Activated CD4-positive, alpha-beta T cell treated with anti-CD3 and anti-CD28 coated beads, Interleukin-2, amount 10 ng/mL, durations not matched to agents 24 days and 14 days (primary cell): Measurements from ENCODE around the gene VAV1. TPM values are rescaled to one million over a fixed set of nuclear protein-coding genes. Genes with fewer than 3 reads are reported as not detected.
A peak's percentile ranks its signal among the peaks of the same experiment; 100 is the strongest.
"Not testable (repeated sequence)": the region's sequence is repeated elsewhere in the genome, so short reads cannot be mapped to it uniquely, and the experiment has no call there.

Experiments
- DNase-seq: peaks from one replicate; pipeline ENCODE4 v3.0.0; 2022
- H3K27ac Mint-ChIP-seq: one replicate; pipeline ENCODE4 v1.8.0; 2022; ENCODE audit warnings: mild to moderate bottlenecking, mixed read lengths
- H3K27me3 Mint-ChIP-seq: one replicate; pipeline ENCODE4 v1.8.0; 2022; ENCODE audit warnings: mixed read lengths
- H3K36me3 Mint-ChIP-seq: one replicate; pipeline ENCODE4 v1.8.0; 2022; ENCODE audit warnings: low read depth, mild to moderate bottlenecking, mixed read lengths
- H3K4me1 Mint-ChIP-seq: one replicate; pipeline ENCODE4 v1.8.0; 2021; ENCODE audit warnings: mixed read lengths
- H3K4me3 Mint-ChIP-seq: one replicate; pipeline ENCODE4 v1.8.0; 2022; ENCODE audit warnings: mild to moderate bottlenecking, moderate library complexity, mixed read lengths
- H3K9me3 Mint-ChIP-seq: one replicate; pipeline ENCODE4 v1.8.0; 2021; ENCODE audit warnings: mixed read lengths
- intact Hi-C: fragments of 100-400 bp; cut with micrococcal nuclease; formaldehyde crosslinking; loops from one replicate; pipeline ENCODE4 v1.15.1; 2023
- total RNA-seq: library from RNA; stranded (reverse); gene quantifications from 2 replicates; pipeline ENCODE4 v1.2.3, GENCODE V29; 2022

The VAV1 gene
- total RNA-seq, 1 donor from 2014 or later: 78.9 TPM

DNA sequence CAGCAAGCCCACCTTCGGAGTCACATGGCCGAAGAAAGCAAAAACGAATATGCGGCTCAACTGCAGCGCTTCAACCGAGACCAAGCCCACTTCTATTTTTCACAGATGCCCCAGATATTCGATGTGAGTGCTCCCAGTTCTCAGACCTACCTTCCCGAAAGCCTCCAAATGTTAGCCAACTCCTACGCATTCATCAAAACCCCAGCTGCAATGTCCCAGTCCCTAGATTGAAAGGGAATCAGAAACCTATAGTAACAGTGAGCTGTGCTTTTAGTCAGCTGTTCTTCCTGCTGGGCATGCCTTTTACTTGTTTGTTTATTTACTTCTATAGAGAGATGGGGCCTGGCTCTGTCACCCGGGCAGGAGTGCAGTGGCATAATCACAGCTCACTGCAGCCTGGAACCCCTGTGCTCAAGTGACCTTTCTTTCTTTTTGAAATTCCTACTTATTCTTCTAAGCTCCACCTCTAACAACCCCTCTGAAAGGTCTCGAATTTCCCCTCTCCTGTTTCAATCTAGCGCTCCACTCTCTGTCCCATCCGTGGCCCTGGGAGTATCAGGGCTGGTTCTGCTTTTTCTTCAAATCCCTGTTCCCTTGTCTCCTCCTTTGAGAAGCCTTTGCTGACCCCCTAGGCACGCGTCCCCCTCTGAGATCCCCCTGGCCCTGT is 28.7 kb upstream of the VAV1 start:
- Mint-ChIP-seq H3K27ac (peak overlapping the region; percentile 49), H3K4me3 (no peak overlapping the region), H3K27me3 (no peaks in the 10 kb centered on the region), H3K4me1 (peaks cover 16% of the 10 kb centered on the region), H3K9me3 (no peaks in the 10 kb centered on the region), H3K36me3 (peaks cover 45% of the 10 kb centered on the region)
- intact Hi-C loops: no loop called here
- no peak for DNase-seq

DNA sequence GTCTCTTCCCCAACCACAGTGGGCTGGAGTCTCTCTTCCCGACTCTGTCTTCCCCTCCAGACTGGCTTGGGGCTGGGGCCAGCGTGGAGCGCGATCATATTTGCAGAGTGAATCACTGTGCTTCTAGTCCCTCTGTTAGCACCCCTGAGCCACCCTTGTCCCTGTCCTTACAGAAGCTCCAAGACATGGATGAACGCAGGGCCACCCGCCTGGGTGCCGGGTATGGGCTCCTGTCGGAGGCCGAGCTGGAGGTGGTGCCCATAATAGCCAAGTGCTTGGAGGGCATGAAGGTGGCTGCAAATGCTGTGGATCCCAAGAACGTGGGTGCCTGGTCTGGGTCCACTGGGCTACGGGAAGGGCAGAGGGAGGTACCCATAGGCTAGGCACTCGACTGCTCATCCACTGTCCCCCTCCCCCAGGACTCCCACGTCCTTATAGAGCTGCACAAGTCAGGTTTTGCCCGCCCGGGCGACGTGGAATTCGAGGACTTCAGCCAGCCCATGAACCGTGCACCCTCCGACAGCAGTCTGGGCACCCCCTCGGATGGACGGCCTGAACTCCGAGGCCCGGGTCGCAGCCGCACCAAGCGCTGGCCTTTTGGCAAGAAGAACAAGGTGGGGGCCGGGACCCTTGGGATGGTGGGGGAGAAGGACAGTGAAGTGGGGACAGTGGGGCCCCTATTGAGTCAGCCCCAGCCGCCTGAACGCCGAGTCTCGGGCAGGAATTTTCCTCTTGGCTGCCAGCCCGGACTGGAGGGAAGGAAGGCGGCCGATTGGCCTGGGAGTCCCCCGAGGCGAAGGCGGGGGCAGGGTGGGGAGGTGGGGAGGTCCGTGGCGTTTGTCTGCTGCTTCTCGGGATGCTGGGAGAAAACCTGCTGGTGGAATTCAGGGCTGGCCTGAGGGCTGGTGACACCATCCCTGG is 27.9 kb upstream of the VAV1 start:
- Mint-ChIP-seq H3K4me3 (no peak overlapping the region), H3K27me3 (no peaks in the 10 kb centered on the region), H3K36me3 (peaks cover 48% of the 10 kb centered on the region), H3K4me1 (peaks cover 11% of the 10 kb centered on the region), H3K27ac (no peak overlapping the region), H3K9me3 (no peaks in the 10 kb centered on the region)
- intact Hi-C loops: no loop called here
- DNase-seq: no peak

DNA sequence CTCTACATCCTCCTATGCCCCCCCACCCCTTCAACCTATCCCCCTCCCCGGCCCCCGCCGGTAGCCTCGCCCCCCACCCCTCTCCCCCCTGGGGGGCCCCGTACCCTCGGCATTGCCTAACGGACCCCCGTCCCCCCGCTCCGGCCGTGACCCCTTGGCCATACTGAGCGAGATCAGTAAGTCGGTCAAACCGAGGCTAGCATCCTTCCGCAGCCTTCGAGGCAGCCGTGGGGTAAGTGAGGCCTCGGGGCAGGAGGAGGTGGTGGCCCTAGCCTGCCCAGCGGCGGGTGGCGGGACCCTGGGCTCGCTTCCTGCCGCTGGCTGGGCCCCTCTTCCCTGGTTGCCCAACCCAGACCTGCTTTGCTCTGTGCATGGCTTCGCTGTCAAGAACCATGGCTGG is 26.5 kb upstream of the VAV1 start:
- intact Hi-C loops: no loop called here
- no peak for DNase-seq
- no peak overlapping the region for H3K27ac Mint-ChIP-seq
- H3K4me3 Mint-ChIP-seq: no peak overlapping the region
- peaks cover 9% of the 10 kb centered on the region for H3K4me1 Mint-ChIP-seq
- no peaks in the 10 kb centered on the region for H3K27me3 Mint-ChIP-seq
- no peaks in the 10 kb centered on the region for H3K9me3 Mint-ChIP-seq
- H3K36me3 Mint-ChIP-seq: peaks cover 54% of the 10 kb centered on the region

DNA sequence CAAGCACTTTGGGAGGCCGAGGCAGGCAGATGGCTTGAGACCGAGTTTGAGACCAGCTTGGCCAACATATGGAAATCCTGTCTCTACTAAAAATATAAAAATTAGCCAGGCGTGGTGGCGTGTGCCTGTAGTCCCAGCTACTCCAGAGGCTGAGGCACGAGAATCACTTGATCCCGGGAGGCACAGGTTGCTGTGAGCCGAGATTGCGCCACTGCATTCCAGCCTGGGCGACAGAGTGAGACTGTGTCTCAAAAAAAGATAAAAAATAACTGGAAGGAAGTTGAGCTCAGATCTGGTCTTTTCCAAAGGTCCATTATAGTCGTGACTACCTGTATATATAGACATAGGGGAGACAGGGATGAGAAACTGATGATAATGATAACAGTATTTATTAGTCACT is 24.0 kb upstream of the VAV1 start:
- intact Hi-C loops, H3K27me3 Mint-ChIP-seq, DNase-seq, H3K9me3 Mint-ChIP-seq, H3K4me3 Mint-ChIP-seq, H3K27ac Mint-ChIP-seq: not testable (repeated sequence)
- H3K4me1 Mint-ChIP-seq: peaks cover 11% of the 10 kb centered on the region
- peaks cover 58% of the 10 kb centered on the region for H3K36me3 Mint-ChIP-seq

GRCh38 chr19:6750062-6750461 is 22.4 kb upstream of the VAV1 start:
- Mint-ChIP-seq H3K4me3 (no peak overlapping the region), H3K36me3 (peaks cover 60% of the 10 kb centered on the region), H3K27ac (no peak overlapping the region), H3K4me1 (peaks cover 10% of the 10 kb centered on the region), H3K27me3 (no peaks in the 10 kb centered on the region), H3K9me3 (no peaks in the 10 kb centered on the region)
- no peak for DNase-seq
- intact Hi-C loops: loop anchor here (5.0 kb wide), 1 partner anchor 233 kb away; no protein-coding TSS in a partner anchor

- Mint-ChIP-seq H3K27ac (no peak overlapping the region), H3K4me3 (no peak overlapping the region), H3K4me1 (peaks cover 10% of the 10 kb centered on the region), H3K36me3 (peaks cover 54% of the 10 kb centered on the region), H3K9me3 (no peaks in the 10 kb centered on the region), H3K27me3 (no peaks in the 10 kb centered on the region)
- intact Hi-C loops: loop anchor here (5.0 kb wide), 1 partner anchor 234 kb away; no protein-coding TSS in a partner anchor
- no peak for DNase-seq
Observed at GRCh38 chr19:6751189-6751588, 21.3 kb upstream of the VAV1 start.

DNA sequence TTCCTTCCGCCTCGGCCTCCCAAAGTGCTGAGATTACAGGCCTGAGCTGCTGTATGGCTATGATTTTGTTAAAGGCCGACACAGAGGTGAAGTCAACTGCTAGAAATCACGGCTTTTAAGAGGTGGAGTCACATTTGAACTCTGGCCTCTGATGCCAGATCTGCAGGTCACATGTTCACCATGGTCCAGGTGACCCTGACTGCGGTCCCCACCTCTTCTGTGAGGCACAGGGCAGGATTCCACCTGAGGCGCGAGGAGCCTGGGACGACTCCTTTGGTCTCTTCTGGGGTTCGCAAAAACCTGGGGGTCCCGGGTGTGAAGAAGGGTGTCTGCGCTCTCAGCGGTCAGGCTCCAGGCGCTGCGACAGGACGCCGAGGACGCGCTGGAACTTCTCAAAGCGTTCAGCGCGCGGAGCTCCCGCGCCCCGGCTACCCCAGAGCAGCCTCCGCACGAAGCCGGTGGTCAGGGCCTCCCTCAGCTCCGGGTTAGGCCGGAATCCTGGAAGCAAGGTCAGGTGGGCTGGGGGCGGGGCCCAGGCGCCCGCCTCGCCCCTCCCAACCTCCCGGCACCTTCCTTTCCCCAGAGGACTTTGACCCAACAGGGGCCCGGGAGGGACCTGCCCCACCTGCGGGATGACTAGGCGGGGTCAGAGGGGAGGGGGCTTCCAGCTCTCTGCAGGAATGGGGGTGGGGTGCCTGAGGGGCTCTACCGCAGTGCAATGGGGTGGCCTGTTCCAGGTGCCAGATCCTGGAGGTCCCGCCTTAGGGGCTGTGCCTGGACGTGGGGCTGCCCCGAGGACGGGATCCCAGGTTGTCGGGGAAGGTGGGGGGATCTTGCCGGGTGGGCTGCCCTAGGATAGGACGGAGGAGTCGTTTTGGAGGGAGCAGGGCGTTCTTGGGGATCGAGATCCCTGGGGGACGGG is 20.0 kb upstream of the VAV1 start:
- DNase-seq: no peak
- Mint-ChIP-seq H3K4me1 (peaks cover 13% of the 10 kb centered on the region), H3K9me3 (no peaks in the 10 kb centered on the region), H3K27me3 (no peaks in the 10 kb centered on the region), H3K4me3 (peak overlapping the region; percentile 81), H3K27ac (peak overlapping the region; percentile 8), H3K36me3 (peaks cover 46% of the 10 kb centered on the region)
- intact Hi-C loops: loop anchor here (1.0 to 5.0 kb wide), 3 partner anchors 14 to 235 kb away; partner anchors contain the start of gene SH2D3A

GRCh38 chr19:6753178-6754031 is 19.1 kb upstream of the VAV1 start:
- Mint-ChIP-seq H3K4me3 (peak overlapping the region; percentile 81), H3K9me3 (no peaks in the 10 kb centered on the region), H3K36me3 (peaks cover 43% of the 10 kb centered on the region), H3K4me1 (peaks cover 15% of the 10 kb centered on the region), H3K27ac (peak overlapping the region; percentile 96), H3K27me3 (no peaks in the 10 kb centered on the region)
- DNase-seq: peak; percentile 95
- intact Hi-C loops: loop anchor here (1.0 to 5.0 kb wide), 3 partner anchors 13 to 236 kb away; partner anchors contain the start of gene SH2D3A

DNA sequence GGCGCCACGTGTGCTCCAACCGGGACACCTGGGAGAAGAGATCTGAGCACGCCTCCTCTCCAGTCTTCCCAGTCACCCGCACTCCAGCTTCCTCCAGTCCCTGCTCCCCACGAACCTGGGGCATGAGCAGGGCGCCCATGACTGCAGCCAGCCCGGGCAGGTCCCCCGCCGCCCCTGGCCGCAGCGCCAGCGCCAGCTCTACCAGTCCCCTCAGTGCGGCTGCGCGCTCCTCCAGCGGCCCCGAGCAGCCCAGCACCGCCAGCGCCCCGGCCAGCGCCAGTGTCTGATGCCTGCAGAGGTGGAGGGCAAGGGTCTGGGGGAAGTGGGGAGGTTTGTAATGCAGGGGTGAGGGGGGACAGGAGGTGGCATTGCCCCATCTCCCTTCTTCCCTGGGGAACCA is 18.4 kb upstream of the VAV1 start:
- Mint-ChIP-seq H3K27ac (no peak overlapping the region), H3K4me1 (peaks cover 15% of the 10 kb centered on the region), H3K27me3 (no peaks in the 10 kb centered on the region), H3K4me3 (no peak overlapping the region), H3K9me3 (no peaks in the 10 kb centered on the region), H3K36me3 (peaks cover 45% of the 10 kb centered on the region)
- DNase-seq: no peak
- intact Hi-C loops: loop anchor here (5.0 kb wide), 1 partner anchor 237 kb away; no protein-coding TSS in a partner anchor

- Mint-ChIP-seq H3K36me3 (peaks cover 45% of the 10 kb centered on the region), H3K4me3 (no peak overlapping the region), H3K4me1 (peaks cover 15% of the 10 kb centered on the region), H3K9me3 (no peaks in the 10 kb centered on the region), H3K27me3 (no peaks in the 10 kb centered on the region), H3K27ac (no peak overlapping the region)
- no peak for DNase-seq
- intact Hi-C loops: loop anchor here (5.0 kb wide), 1 partner anchor 238 kb away; no protein-coding TSS in a partner anchor
Observed at GRCh38 chr19:6754653-6755463, 17.6 kb upstream of the VAV1 start.

GRCh38 chr19:6760606-6761005 is 11.9 kb upstream of the VAV1 start:
- no peak overlapping the region for H3K4me3 Mint-ChIP-seq

DNA sequence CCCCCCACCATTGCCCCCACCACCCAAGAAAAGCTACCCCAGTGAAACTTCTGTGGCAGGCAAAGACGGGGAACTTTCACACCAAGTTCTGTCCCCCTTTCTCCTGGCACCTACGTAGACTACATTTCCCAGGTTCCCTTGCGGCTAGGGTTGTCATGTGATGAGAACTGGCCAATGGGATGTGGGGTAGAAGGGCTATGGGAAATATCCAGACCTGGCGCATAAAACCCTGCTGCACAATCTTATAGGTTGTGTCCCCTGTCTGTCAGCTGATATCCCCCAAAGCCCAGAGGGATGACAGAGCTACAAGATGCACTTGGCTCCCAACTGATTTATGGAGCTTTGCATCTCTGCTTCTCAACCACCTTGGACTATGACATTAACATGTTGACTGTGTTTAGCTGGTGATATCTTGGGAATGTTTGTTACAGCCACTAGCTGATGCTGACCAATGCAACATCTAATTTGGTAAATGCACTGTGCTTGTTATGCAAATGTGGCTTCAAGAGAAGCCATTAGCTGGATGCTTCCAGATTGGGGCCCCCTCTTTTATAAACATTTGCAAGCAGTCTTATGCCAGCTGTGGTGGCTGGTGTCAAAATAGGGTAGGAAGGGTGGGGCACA is 11.3 kb upstream of the VAV1 start:
- peak; percentile 74 for DNase-seq
- Mint-ChIP-seq H3K27me3 (no peaks in the 10 kb centered on the region), H3K9me3 (no peaks in the 10 kb centered on the region), H3K27ac (no peak overlapping the region), H3K4me3 (no peak overlapping the region), H3K36me3 (peaks cover 30% of the 10 kb centered on the region), H3K4me1 (peaks cover 13% of the 10 kb centered on the region)
- intact Hi-C loops: no loop called here

More at GRCh38 chr19:6760606-6761005, 11.9 kb upstream of the VAV1 start:
- H3K4me1 Mint-ChIP-seq: peaks cover 8% of the 10 kb centered on the region
- no peaks in the 10 kb centered on the region for H3K27me3 Mint-ChIP-seq
- no peak overlapping the region for H3K27ac Mint-ChIP-seq
- intact Hi-C loops: no loop called here
- H3K36me3 Mint-ChIP-seq: peaks cover 30% of the 10 kb centered on the region
- DNase-seq: no peak
- no peaks in the 10 kb centered on the region for H3K9me3 Mint-ChIP-seq
